Measurements from ENCODE around the gene CYP1B1.

DNA sequence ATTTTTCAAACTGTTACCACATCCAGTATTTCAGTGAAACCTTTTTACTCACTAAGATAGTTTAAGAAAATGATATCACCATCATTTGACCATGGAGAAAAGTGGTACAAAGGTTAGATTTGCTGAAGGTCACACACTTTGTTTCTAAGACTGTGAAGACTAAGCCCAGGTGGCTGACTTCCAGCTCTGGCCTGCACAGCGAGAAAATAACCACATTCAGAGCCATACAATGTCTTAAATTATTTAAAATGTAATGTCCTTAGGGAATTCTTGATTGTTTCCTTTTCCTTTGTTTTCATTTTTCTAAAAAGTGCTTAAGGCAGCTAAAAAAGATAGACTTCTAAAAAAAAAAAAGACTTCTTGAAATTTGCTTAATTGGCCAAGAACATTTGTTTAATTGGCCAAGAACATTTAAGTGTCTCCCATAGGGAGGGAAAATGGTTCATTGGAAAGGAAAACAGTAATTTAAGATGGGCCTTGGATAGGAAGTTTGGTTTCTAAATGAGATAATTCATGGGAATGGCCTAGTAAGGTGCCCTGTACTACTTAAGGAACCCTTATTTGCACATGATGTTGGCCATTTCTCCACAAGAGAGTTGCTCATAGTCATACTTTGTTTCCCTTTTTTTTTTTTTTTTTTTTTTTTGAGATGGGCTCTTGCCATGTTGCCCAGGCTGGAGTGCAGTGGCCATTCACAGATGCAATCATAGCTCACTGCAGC, 45.2 kb downstream of the CYP1B1 start:
- TF ChIP-seq YY1 (IDR thresholded peaks at IDR 0.05; ENCODE audit: insufficient read depth, insufficient read length) (no peak), ZNF274 (IDR thresholded peaks at IDR 0.05; ENCODE audit: low read depth, low read length) (no peak)

Measured in NT2/D1 (cell line).